Measurements from ENCODE around the gene PPP1R12A.

PPP1R12A gene

DNA sequence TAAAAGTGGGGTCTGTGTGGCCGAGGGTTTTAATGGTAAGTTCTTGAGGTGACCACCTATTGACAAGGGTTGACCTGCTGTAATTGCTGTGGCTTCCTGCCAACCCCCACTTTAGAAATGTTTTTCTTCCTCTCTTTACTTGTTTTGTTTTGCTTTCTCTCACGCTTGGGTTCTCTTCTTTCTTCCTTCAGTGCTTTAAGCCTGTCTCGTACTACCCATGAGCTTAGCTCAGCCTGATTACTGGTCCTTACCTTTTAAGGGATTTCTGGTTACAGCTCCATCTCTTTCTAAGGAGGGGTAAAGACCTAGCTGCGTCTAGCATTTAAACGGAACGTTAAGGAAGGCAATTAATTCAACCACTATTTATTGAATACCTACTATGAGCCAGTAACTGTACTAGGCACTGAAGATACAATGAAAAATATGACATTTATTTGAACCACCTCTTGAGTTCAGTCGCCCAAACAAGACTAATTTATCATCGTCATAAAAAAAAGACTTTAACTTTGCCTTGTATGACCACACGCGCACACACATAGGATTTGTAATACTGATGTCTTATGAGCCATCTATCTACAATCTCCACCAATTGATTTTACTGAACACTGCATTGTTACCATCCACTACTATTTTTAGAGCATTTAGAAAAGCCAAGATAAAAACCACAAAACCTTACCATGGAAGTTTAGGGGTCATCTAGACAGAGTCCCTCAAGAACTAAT is 888 bp upstream of the PPP1R12A start:
- no peak for DNase-seq

DNA sequence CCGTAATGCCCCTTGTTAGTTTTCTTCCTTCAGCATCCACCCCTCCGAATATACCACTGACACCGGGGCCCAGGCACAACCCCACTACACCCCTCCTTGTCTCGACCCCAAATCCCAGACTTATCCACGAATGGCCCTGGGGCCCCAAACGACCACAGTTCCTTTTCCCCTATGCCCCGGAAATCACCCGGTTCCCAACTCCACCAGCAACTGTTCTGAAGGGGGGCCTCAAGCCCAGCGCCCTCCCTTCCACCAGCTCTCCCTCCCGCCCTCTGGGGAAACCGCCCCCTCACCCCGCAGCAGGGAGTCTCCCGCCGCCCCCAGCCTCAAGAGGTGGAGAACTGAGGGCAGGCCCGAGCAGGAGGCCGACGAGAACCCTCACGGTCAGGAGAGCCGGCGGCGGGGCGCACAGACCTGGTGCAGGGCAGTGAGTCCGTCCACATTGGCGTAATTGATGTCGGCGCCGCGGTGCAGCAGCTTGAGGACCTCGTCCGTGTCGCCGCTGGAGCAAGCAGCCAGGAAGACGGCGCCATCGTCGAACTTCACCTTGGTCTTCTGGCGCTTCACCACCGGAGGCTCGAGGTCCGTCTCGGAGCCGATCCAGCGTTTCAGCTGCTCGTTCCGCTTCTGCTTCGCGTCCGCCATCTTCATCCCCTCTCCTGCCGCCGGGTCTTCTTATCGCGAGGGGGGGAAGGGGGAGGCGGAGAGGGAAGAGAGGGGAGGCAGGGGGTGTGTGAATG is 446 bp downstream of the PPP1R12A start:
- DNase-seq: no peak

DNA sequence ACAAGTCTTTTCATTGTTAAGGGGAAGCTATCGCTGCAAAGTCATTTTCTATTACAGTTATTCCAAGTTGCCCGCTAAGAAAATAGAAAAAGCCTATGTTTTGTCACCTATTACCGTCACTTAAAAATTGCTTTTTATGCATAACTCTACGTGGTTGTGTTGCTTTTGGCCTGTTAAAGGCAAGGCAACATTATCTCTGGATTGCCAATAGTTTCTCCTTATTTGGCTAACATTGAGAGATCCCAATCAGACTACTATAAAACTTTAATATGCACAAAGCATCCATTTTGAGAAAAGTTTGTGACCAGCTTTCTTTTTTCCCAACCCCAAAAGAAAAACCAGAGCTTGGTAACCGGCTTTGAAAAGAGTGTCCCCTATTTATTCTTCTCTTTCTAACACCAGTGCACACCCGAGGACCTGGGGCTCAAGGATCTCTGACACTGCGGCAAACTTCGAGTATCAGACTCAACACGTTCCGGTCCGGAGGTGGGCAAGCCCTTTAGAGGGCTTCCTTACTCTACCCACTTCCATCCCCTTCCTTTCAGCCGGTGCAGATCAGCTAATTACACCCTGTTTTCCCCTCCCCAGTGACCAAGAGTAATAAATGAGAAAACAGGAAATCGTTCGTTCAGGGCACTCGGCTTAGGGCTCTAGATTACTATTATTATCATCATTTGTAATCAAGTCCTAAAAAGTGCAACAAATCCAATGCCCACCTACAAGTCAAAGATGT is 1.2 kb downstream of the PPP1R12A start:
- peak; percentile 30 for DNase-seq

DNA sequence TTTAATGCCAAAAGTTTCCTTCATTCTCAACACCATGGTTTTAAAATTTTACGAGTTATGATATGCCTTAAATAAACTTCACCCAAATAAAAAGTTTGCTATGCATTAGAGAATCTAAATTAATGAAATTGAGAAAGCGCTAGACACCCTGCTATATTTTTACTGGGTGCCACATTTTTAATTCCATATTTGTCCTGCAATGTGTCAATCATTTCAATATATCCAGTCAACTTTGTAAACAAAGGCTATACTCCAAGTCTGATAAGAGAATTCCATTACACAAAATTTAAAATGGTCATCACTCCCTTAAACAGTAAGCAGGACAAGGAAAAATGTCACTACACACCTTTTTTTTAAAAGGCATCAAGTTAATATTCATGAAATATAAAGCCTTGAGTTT is 1.9 kb downstream of the PPP1R12A start:
- no peak for DNase-seq

DNA sequence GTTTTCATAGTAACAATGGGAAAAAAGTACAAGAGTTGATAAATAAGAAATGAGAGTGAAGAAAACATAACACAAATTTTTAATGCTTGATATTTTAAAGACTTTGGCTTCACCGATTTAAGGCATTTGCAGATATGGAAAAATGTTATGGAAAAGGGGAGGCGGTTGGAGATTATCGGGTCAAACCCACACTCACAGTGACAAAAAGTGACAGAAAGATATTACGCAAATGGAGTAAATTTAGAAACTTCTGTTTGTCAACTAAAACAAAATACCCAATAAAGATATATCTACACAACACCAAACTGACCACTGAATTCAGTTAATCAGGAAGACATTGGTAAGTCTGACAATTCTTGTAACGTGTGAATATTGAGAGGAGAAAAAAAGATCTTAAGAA is 2.5 kb downstream of the PPP1R12A start:
- no peak for DNase-seq

DNA sequence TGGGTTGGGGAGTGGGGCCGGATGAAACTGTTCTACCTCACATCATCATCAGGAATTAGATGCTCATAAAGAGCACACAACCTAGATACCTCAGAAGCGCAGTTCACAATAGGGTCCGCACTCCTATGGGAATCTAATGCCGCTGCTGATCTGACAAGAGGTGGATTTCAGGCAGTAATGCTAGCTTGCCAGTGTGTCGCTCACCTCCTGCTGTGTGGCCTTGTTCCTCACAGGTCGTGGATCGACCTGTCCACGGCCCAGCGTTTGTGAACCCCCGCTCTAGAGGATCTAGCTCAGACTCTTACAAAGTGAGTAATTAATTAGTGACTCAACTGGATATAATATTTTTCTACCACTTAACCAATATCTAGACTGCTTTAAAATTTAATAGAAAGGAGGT is 5.8 kb downstream of the PPP1R12A start:
- DNase-seq: no peak

DNA sequence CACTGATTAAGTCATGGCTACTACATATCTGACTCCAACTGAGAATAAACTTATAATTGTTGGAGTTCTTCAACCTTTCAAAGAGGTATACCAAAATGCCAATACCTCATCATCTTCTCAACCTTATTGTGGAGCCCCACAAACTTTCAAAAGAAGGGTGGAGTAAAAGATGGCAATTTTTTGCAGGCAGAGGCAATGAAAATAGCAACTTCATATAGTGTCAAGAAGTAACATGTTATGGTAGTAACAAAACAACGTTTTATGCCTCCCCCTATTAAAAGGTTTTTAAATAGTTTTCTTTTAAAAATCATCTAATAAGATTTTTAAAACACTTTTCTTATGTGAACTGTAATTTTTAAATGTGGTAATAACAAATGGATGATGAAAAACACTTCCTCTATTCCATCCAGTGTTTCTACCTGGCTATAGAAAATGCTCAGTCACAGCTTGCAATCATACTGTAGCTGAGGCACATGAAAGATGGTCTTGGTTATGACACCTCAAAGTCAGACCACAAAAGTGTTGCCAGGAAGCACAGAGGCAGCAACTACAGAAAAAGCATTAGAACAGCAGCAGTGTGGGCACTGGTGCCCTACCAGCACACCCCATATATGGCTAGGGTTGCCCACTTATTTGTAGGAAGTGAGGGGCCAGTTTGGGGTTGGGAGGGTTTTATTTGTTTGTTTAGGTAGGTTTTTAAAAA is 7.0 kb downstream of the PPP1R12A start:
- DNase-seq: no peak

DNA sequence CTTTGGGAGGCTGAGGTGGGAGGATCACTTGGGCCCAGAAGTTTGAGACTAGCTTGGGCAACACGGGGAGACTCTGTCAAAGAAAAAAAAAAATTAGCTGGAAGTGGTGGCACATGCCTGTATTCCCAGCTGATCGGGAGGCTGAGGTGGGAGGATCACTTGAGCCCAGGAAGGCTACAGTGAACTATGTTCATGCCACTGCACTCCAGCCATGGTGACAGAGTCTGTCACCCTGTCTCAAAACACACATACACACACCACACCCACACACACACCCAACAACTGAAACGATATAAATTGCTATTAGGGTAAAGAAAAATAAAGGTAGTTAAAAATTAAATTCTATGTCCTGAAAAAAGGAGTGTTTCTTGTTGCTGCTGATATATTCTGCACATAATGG is 7.9 kb downstream of the PPP1R12A start:
- no peak for DNase-seq

DNA sequence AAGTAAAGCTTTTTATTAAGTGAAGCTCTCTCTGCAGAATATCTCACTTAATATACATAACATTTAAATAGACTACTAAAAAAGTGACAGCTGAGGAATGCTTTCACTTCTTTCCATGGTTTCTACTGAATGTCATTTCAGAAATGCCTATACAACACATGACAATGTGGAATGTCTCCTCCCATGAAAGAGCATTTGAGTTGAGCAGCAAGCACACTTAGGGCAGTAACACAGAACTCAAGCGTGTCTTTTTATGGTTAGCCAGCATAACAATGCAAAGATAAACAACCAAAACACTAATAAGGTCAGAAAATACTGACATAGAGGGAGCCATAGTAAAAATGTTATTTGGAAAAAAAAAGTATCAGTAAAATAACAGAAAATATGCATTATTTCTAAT is 9.4 kb downstream of the PPP1R12A start:
- no peak for DNase-seq

DNA sequence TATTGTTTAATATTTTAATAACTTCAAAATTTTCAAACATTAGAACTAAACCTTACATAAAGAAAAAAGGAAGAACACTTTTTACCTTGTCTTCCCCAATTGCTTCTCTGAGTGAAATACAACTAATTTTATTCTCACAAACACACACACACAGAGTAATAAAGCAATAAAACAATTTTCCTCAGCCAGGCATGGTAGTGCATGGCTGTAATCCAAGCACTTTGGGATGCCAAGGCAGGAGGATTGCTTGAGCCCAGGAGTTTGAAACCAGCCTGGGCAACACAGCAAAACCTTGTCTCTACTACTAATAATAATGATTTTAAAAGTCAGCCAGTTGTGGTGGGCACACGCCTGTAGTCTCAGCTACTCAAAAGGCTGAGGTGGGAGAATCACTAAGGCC is 13.1 kb downstream of the PPP1R12A start:
- DNase-seq: no peak

DNA sequence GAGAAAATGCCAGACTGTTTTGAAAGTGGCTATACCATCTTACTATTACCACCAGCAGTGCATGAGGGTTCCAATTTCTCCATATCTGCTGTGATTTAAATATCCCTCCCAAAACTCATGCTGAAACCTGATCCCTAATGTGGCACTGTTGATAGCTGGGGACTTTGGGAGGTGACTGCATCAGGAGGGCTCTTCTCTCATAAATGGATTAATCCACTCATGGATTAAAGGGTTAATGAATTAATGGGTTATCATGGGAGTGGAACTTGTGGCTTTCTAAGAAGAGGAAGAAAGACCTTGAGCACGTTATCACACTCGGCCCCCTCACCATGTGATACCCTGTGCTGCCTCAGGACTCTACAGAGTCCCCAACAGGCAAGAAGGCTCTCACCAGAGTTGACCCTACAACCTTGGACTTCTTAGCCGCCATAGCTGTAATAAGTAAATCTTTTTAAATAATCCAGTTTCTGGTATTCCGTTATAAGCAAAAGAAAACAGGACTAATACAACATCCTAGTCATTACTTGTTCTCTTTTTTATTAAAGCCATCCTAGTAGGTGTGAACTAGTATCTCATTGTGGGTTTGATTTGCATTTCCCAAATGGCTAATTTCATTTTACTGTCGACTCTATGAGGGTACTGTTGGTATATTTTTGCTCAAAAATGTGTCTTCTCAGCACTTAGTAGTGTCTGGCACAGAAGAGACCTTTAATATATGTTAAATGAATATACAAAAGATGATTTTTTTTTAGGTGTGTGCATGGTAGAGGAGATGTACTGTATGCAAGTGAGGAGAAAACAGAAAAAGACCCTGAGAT is 14.3 kb downstream of the PPP1R12A start:
- DNase-seq: no peak

DNA sequence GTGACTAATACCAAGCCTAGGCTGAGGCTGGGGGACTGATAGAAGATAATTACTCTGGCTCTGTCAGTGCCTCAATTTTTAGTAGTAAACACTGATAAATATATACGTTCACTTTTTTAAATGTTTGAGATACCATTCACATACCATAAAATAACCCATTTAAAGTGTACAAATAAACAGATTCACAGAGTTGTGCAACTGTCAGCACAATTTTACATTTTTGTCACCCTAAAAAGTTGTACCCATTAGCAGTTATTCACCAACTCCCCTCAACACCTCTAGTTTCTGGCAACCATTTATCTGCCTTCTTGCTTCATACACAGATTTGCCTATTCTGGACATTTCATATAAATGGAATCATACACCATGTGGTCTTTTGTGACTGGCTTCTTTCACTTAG is 15.1 kb downstream of the PPP1R12A start:
- DNase-seq: no peak

DNA sequence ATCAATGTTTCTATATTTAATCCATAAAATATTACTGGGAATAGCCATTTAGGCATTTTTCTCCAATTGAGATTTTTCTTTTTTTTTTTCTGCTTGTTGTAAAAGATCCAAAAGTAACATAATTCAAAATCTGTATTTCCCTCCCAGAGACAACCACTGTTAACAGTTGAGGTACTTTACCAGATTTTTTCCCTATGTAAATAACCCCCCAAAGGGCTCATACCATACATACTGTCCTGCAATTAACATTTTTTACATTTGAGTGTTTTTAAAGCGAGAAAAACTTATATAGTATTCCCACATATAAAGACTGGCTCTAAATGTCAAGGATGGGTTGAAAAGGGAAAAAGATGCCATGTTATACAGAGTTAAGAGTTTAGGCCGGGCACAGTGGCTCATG is 18.1 kb downstream of the PPP1R12A start:
- no peak for DNase-seq

DNA sequence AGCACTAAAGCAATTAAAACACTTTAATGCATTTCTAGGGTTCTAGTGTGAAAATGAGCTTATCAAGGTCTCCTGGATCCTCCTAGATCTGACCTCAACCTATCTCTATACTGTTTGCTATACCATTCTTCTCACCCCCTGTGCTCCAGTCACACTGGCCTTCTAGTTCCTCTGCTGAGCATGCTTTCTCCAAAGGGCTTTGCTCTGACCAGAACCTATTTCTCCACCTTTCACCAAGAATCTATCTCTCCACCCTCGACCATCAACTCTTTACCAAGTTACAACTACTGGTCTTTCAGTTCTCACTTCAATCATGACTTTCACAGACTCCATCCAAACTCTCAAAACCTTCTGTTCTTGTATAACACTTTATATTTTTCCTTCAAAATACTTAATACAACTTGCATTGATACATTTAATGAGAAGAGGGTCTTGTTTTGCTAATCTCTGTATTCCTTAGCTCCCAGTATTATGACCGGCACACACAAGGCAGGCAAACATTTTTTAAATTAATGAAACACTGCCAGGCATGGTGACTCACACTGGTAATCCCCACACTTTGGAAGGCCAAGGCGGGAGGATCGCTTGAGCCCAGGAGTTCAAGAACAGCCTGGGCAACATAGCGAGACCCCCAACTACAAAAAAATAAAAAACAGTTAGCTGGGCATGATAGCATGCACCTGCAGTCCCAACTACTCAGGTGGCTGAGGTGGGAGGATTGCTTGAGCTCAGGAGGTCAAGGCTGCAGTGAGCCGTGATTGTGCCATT is 22.8 kb downstream of the PPP1R12A start:
- no peak for DNase-seq

DNA sequence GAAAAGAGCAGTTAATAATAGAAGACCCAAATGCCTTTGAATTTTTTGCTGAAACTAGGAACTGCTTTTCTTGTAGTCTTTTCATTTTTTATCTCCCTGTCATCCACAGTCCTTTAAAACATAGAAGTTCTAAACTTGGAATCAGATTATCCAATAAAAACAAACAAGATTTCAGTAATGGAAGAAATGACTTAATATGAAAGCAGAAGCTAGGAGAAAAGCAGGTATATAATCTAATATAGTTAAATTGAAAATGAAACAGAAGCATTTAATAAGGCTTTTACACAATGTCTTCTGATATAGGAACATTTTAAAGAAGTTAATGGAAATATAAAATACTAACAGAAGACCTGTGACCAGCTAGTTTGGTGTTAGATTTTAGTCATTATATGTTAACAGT is 26.5 kb downstream of the PPP1R12A start:
- DNase-seq: no peak

DNA sequence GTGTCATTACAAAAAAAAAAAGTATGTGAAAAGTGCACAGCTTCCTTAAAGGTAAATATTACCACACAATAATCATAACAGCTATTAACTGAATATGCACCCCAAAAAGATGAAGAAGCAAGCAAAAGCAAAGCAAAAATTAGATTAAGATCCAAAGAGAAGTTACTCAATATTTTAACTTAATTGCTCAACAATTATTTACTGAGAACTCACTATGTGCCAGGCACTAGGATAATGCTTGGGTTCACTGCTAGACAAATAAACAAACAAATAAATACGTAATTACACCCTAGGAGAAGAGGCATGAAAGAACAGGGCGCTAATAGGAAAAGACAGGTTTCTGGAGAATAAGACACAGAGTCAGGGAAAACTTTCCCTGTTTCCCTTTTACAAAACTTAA is 33.4 kb downstream of the PPP1R12A start:
- DNase-seq: no peak

DNA sequence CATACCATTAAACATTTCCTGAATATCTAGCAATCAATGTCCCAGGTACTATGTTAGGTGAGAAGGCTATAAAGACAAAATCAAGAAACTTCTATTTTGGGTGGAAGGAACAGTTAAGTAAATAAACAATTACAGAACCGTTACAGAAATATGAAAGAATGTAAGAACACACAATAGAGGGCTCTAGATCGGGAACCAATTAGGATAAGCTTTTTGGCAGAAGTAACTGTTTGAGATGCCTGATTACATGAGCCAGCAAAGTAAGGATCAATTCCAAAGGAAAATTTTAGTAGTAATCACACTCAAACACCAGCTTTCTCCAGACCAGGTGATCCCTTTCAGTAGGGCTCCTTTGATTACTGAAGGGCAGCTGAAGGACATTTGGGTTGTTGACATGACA is 33.9 kb downstream of the PPP1R12A start:
- no peak for DNase-seq

DNA sequence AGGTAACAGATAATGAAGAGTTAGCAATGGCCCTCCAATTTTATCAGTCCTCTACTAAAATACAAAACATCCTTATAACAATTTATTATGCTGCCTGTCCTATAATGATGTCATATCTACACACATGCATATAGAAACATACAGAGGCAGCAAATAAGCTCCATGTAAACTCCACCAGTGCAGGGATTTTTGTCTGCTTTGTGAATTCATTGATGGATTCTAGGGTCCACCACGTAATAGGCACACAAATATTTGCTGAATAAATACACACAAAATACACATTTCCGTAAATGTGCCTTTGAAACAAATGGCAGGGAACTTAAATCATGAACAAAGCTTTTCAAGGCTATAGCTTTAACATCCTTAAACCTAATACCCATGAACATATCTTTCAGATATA is 34.7 kb downstream of the PPP1R12A start:
- DNase-seq: no peak

DNA sequence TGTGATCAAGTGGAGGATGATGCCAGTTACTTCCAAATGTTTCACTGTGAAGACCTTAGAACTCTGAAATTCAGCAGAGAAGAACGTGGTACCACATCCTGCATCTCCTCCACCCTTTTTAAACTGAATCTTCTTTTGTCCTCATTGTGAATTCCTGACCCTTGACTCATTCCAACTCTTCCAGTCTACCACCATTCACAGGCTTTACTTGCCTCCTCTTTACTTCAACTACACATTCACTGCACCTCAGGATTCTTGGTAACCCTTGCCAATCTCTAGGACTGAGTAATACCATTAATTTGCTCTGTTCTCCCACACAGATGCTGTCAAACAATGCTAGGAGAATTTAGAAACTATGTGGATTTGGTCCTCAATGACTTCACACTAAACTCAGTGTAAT is 37.3 kb downstream of the PPP1R12A start:
- DNase-seq: no peak

DNA sequence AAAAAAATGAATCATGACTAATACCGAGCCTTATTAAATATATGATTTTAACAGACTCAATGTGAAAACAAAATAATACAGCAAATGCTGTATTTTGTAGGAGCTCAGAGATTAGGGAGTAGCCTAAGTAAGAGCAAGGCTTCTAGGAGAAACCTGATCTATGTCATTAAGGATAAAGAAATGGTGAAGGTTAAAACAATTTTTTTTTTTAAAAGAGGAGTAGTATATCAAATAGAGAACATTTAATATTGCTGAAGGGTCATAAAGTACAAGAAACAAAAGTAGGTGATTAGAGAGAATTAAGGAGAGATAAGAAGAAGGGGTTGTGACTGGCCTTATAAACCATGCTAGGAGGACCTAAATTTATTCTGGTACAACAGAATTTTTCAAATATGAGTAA is 39.1 kb downstream of the PPP1R12A start:
- no peak for DNase-seq

DNA sequence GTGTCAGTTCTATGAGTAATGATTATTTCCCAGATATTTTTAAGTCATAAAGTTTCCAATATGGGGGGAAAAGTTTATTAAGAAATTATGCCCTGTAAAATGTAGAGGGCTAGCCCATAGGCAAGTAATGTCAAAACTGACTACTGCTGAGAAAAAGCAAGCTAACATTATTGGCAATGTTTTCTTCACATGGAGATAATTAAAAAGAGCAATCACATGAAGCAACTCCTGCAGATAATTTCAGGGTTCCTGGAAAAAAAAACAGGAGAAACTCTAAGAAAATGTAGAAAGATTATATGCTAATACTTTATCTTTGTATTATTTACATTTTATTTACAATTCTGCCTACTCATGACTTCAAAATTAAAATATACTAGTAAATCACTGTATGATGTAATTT is 39.8 kb downstream of the PPP1R12A start:
- DNase-seq: no peak

Measured in NCI-H748 treated with DMSO at 0.1 percent for 48 hours (cell line).